Sigmoid colon (tissue), 7 donors: ENCODE measurements around the gene UBE2E1. TPM values are rescaled to one million over a fixed set of nuclear protein-coding genes. Genes with fewer than 3 reads are reported as not detected.
"Not testable (repeated sequence)": the region's sequence is repeated elsewhere in the genome, so short reads cannot be mapped to it uniquely, and the experiment has no call there.

Source experiments
- DNase-seq: peaks from one replicate; pipeline ENCODE4 v3.0.0-alpha.2; 2019
- H3K27ac ChIP-seq, 4 donors: fragments of 200-600 bp; sonication (generic); one replicate each; pipeline ENCODE4 v1.5.1; 2016 to 2019; ENCODE audit warnings: mild to moderate bottlenecking in 1 of 4
- H3K27me3 ChIP-seq, 3 donors: fragments of 200-600 bp; sonication (generic); one replicate each; pipeline ENCODE4 v1.5.1; 2019; ENCODE audit warnings: mild to moderate bottlenecking in 1 of 3
- H3K36me3 ChIP-seq, 4 donors: fragments of 200-600 bp; sonication (generic); one replicate each; pipeline ENCODE4 v1.5.1; 2016 to 2019
- H3K4me1 ChIP-seq, 4 donors: fragments of 200-600 bp; sonication (generic); one replicate each; pipeline ENCODE4 v1.5.1; 2017 to 2019
- H3K4me3 ChIP-seq, 4 donors: fragments of 200-600 bp; sonication (generic); one replicate each; pipeline ENCODE4 v1.5.1; 2017 to 2019; ENCODE audit warnings: mild to moderate bottlenecking in 2 of 4, moderate library complexity in 1 of 4
- H3K9me3 ChIP-seq, 4 donors: fragments of 200-600 bp in 3 of 4; sonication (generic) in 3 of 4; one replicate each; pipeline versions ENCODE4 v1.5.1 to v1.6.1; 2013 to 2019
- CTCF ChIP-seq, 4 experiments: fragments of 450-650 bp in 3 of 4; fragments of 200-600 bp in 1 of 4; IDR thresholded peaks; one replicate each; pipeline ENCODE4 v1.5.1; 2016 to 2019; ENCODE audit warnings: antibody characterized with exemption in 4 of 4, mild to moderate bottlenecking in 3 of 4, moderate library complexity in 2 of 4
- EP300 ChIP-seq, 4 donors: sonication (generic); formaldehyde crosslinking; IDR thresholded peaks; one replicate each; pipeline ENCODE4 v1.6.1; 2017; ENCODE audit warnings: antibody characterized with exemption in 4 of 4
- POLR2A ChIP-seq, 2 donors: fragments of 450-650 bp; IDR thresholded peaks; one replicate each; pipeline ENCODE4 v1.6.1; 2016; ENCODE audit warnings: antibody characterized with exemption in 2 of 2, mild to moderate bottlenecking in 2 of 2, moderate library complexity in 2 of 2
- POLR2AphosphoS5 ChIP-seq, 4 donors: sonication (generic); formaldehyde crosslinking; IDR thresholded peaks; one replicate each; pipeline ENCODE4 v1.6.1; 2017; ENCODE audit warnings: antibody characterized with exemption in 4 of 4
- WGBS, 2 donors: extraction: QIAGEN DNeasy Blood & Tissue Kit; methylation state at CpG; one replicate each; pipeline ENCODE4 v1.1.7; 2013; 5-methylcytosine and 5-hydroxymethylcytosine counted together
- intact Hi-C: fragments of 100-400 bp; cut with DNase I; formaldehyde crosslinking; loops from one replicate; pipeline ENCODE4 v1.15.1; 2023
- polyA plus RNA-seq, 3 donors: library from polyadenylated mRNA; stranded (reverse); fragments of 200-250 nt; gene quantifications; one replicate each; pipeline ENCODE4 v1.2.3, GENCODE V29; 2013
- total RNA-seq, 4 donors: library from RNA; depleted of rRNA; stranded (reverse); fragments of >200 nt; gene quantifications; one replicate each; pipeline ENCODE4 v1.1.0, GENCODE V29; 2016
- donor health status: healthy with polysubstance abuse.
- donor health status: Bipolar disorder and iron deficiency.
- donor health status: healthy.

The UBE2E1 gene
- total and polyA plus RNA-seq, 7 donors: 61.4 to 145 (median 96.4) TPM

GRCh38 chr3:23845326-23846216 lies 39.8 kb downstream of the UBE2E1 start:
- no peak for DNase-seq

GRCh38 chr3:23849462-23849861 lies 43.7 kb downstream of the UBE2E1 start:
- H3K27me3 ChIP-seq, H3K27ac ChIP-seq, H3K36me3 ChIP-seq, H3K4me3 ChIP-seq, DNase-seq, H3K4me1 ChIP-seq, H3K9me3 ChIP-seq, intact Hi-C loops: not testable (repeated sequence)
- WGBS, 2 donors: 40 to 69% methylated on average over 2 of the region's 2 CpGs

More at GRCh38 chr3:23845326-23846216, 39.8 kb downstream of the UBE2E1 start:
- no peak for TF ChIP-seq POLR2AphosphoS5 (IDR thresholded peaks at IDR 0.05)
- TF ChIP-seq POLR2A (IDR thresholded peaks at IDR 0.05): no peak
- no peak for TF ChIP-seq EP300 (IDR thresholded peaks at IDR 0.05)
- TF ChIP-seq CTCF (IDR thresholded peaks at IDR 0.05): no peak
- H3K4me1 ChIP-seq: peaks cover 0 to 5% (median 4%) of the 10 kb centered on the region in 4 donors
- no peak overlapping the region for H3K4me3 ChIP-seq
- intact Hi-C loops: no loop called here
- 89 to 90% methylated on average over 5 of the region's 5 CpGs for WGBS, 2 donors
- H3K27me3 ChIP-seq: no peaks in the 10 kb centered on the region
- H3K9me3 ChIP-seq: no peaks in the 10 kb centered on the region
- H3K27ac ChIP-seq: no peak overlapping the region
- H3K36me3 ChIP-seq: no peaks in the 10 kb centered on the region

DNA sequence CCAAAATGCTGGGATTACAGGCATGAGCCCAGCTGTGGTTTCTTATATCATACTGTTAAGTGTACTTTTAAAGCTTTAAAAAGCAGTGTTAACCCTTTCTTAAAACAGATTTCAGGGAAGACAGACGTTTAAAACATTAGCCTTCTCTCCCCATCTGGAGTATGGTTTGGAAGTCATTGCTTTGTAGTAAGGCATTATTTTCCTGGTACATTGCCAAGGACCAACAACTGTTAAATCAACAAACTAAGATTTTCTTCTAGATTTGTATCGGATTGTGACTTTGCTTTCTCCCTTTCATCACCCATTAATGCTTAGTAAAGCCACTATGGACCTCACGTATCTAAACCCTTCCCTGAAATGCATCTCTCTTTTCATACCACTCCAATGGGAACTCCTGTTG lies 50.5 kb downstream of the UBE2E1 start:
- Histone ChIP-seq H3K4me1 (peaks cover 0 to 52% (median 29%) of the 10 kb centered on the region in 4 donors), H3K4me3 (no peak overlapping the region), H3K9me3 (no peaks in the 10 kb centered on the region), H3K27me3 (no peaks in the 10 kb centered on the region), H3K27ac (no peak overlapping the region), H3K36me3 (peaks cover 0 to 6% (median 0%) of the 10 kb centered on the region in 4 donors)
- no peak for TF ChIP-seq CTCF (IDR thresholded peaks at IDR 0.05)
- TF ChIP-seq POLR2A (IDR thresholded peaks at IDR 0.05): no peak
- no peak for TF ChIP-seq EP300 (IDR thresholded peaks at IDR 0.05)
- no peak for TF ChIP-seq POLR2AphosphoS5 (IDR thresholded peaks at IDR 0.05)
- intact Hi-C loops: no loop called here
- DNase-seq: no peak
- 75 to 78% methylated on average over 3 of the region's 3 CpGs for WGBS, 2 donors

DNA sequence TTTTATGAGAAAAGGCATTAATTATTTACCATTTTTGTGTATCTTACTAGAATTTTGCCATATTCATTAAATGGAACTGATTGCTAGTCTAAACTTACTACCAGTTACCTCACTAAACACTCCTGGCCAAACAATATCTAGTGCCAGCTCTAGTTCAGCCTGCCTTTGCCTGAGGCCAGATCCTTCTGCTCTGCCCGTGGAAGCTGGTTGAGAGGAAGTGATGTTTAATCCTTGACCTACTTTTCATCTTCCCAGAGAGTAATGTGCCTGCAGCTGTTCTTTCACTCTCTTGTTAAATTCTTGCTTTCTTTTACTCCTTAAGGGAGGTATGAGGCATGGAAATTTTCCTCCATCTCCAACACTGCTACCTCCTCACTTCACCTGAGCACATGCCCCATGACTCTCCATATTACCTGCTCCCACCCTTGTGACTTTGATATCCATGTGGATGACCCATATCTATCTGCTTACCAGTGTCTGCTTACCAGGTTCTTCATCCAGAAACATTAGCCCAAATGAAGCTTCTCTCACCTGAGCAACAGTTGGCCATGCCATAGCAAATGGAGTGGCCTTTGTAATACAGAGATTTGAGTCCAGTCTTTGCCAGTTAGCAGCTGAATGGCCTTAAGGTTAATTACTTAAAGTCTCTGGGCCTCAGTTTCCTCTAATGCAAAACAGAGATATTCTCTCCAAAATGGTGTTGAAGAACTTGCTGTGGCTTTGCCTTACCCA lies 53.4 kb downstream of the UBE2E1 start:
- Histone ChIP-seq H3K27ac (peak overlapping the region in 3 of 4 donors; percentile 3 to 51 (median 42)), H3K4me3 (no peak overlapping the region), H3K4me1 (peaks cover 0 to 48% (median 29%) of the 10 kb centered on the region in 4 donors), H3K9me3 (no peaks in the 10 kb centered on the region), H3K36me3 (no peaks in the 10 kb centered on the region), H3K27me3 (no peaks in the 10 kb centered on the region)
- intact Hi-C loops: no loop called here
- no peak for DNase-seq
- WGBS, 2 donors: 11 to 20% methylated on average over 1 of the region's 1 CpG
- TF ChIP-seq CTCF (IDR thresholded peaks at IDR 0.05) (no peak), POLR2AphosphoS5 (IDR thresholded peaks at IDR 0.05) (peak in 1 of 4 donors; percentile 4), EP300 (IDR thresholded peaks at IDR 0.05) (no peak)

- Histone ChIP-seq H3K4me3 (no peak overlapping the region), H3K27ac (peak overlapping the region in 1 of 4 donors; percentile 42), H3K36me3 (no peaks in the 10 kb centered on the region), H3K9me3 (no peaks in the 10 kb centered on the region), H3K27me3 (no peaks in the 10 kb centered on the region), H3K4me1 (peaks cover 0 to 53% (median 31%) of the 10 kb centered on the region in 4 donors)
- intact Hi-C loops: no loop called here
- WGBS, 2 donors: 86 to 91% methylated on average over 7 of the region's 7 CpGs
- no peak for DNase-seq
- TF ChIP-seq EP300 (IDR thresholded peaks at IDR 0.05) (no peak), CTCF (IDR thresholded peaks at IDR 0.05) (no peak), POLR2A (IDR thresholded peaks at IDR 0.05) (no peak), POLR2AphosphoS5 (IDR thresholded peaks at IDR 0.05) (no peak)
Measured at GRCh38 chr3:23859839-23860382, 54.2 kb downstream of the UBE2E1 start.
